T-helper 17 cell (primary cell): Measurements from ENCODE around the gene CZIB. TPM values are rescaled to one million over a fixed set of nuclear protein-coding genes. Genes with fewer than 3 reads are reported as not detected.

Experiments used
- ATAC-seq: fragments of 150-1000 bp; cut with Tn5 transposase; 2 replicates; pipeline ENCODE4 v1.10.0; 2021; ENCODE audit warnings: mild to moderate bottlenecking, moderate library complexity
- DNase-seq, 3 donors: peaks; one replicate each; pipeline versions ENCODE4 v3.0.0 to v3.0.0-alpha.2; 2020 to 2021
- H3K9me3 ChIP-seq: one replicate; pipeline ENCODE4 v1.7.0; 2013; ENCODE audit warnings: low read length, mild to moderate bottlenecking; ENCODE audit not compliant: control insufficient read depth, poor library complexity, severe bottlenecking
- H3K27ac Mint-ChIP-seq: one replicate; pipeline ENCODE4 v1.8.0; 2022; ENCODE audit warnings: mild to moderate bottlenecking, moderate library complexity, mixed read lengths
- H3K27me3 Mint-ChIP-seq: one replicate; pipeline ENCODE4 v1.8.0; 2022; ENCODE audit warnings: mixed read lengths
- H3K36me3 Mint-ChIP-seq: one replicate; pipeline ENCODE4 v1.8.0; 2022; ENCODE audit warnings: low read depth, mixed read lengths
- H3K4me1 Mint-ChIP-seq: one replicate; pipeline ENCODE4 v1.8.0; 2022; ENCODE audit warnings: mild to moderate bottlenecking, mixed read lengths
- H3K4me3 Mint-ChIP-seq: one replicate; pipeline ENCODE4 v1.8.0; 2022; ENCODE audit warnings: mild to moderate bottlenecking, moderate library complexity, mixed read lengths
- total RNA-seq, 4 donors: library from RNA in 2 of 4; stranded (reverse) in 2 of 4; gene quantifications; one replicate each; pipeline ENCODE4 v1.2.3 and lab custom pipeline; 2022 to 2026

CZIB gene
- total RNA-seq, 2 donors from 2014 or later: 28.7 to 38.6 TPM

- Mint-ChIP-seq H3K27ac (no peak overlapping the region), H3K4me1 (no peaks in the 10 kb centered on the region), H3K27me3 (no peaks in the 10 kb centered on the region), H3K4me3 (no peak overlapping the region), H3K36me3 (peaks cover 11% of the 10 kb centered on the region)
- no peak for DNase-seq
- H3K9me3 ChIP-seq: no peaks in the 10 kb centered on the region
- ATAC-seq: no peak
These were observed 34.6 kb upstream of the CZIB start for GRCh38 chr1:53255031-53255430.

DNA sequence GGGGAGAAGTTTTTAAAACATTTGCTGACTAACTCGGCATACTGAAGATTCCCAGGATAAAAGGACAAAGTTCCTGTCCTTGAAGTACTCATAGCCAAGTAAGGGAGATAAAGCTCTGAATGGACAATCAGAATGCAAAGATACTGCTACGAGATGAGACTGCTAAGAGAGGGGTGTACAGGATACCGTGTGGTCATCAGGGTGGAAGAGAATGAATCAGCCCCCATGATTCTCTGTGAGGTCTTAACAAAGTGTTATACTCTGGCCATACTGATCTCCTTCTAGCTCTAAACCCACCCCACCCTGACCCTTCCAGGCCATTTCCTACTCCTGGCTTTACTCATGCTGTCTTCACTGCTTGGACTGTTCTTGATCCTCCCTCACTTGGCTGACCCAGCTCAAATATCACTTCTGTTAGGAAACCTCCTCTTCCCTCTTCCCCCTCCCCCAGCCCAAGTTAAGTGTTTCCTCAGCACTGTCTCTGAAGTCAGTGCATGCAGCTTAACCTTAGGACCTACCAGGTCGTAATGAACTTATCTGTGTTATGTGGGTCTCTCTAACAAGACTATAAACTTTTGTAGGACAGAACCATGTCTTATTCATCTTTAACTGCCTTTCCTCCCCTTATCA, 33.7 kb upstream of the CZIB start:
- peaks cover 11% of the 10 kb centered on the region for H3K36me3 Mint-ChIP-seq
- no peak overlapping the region for H3K27ac Mint-ChIP-seq
- ATAC-seq: no peak
- no peaks in the 10 kb centered on the region for H3K9me3 ChIP-seq
- no peaks in the 10 kb centered on the region for H3K27me3 Mint-ChIP-seq
- DNase-seq: no peak
- H3K4me3 Mint-ChIP-seq: no peak overlapping the region
- peaks cover 2% of the 10 kb centered on the region for H3K4me1 Mint-ChIP-seq

GRCh38 chr1:53250325-53250724, 29.9 kb upstream of the CZIB start:
- Mint-ChIP-seq H3K4me3 (no peak overlapping the region), H3K27me3 (no peaks in the 10 kb centered on the region), H3K4me1 (peaks cover 2% of the 10 kb centered on the region), H3K36me3 (peaks cover 6% of the 10 kb centered on the region), H3K27ac (peak overlapping the region; percentile 62)
- DNase-seq (no peak), ATAC-seq (no peak)
- no peaks in the 10 kb centered on the region for H3K9me3 ChIP-seq

GRCh38 chr1:53249706-53250105, 29.3 kb upstream of the CZIB start:
- Mint-ChIP-seq H3K27me3 (no peaks in the 10 kb centered on the region), H3K36me3 (peaks cover 6% of the 10 kb centered on the region), H3K4me3 (no peak overlapping the region), H3K4me1 (peaks cover 2% of the 10 kb centered on the region), H3K27ac (no peak overlapping the region)
- H3K9me3 ChIP-seq: no peaks in the 10 kb centered on the region
- DNase-seq: no peak
- ATAC-seq: no peak

GRCh38 chr1:53246261-53247134, 26.1 kb upstream of the CZIB start:
- no peak overlapping the region for H3K4me3 Mint-ChIP-seq
- DNase-seq: no peak
- H3K36me3 Mint-ChIP-seq: peaks cover 6% of the 10 kb centered on the region
- ATAC-seq: no peak
- H3K27me3 Mint-ChIP-seq: no peaks in the 10 kb centered on the region
- H3K9me3 ChIP-seq: no peaks in the 10 kb centered on the region
- no peak overlapping the region for H3K27ac Mint-ChIP-seq
- peaks cover 2% of the 10 kb centered on the region for H3K4me1 Mint-ChIP-seq

DNA sequence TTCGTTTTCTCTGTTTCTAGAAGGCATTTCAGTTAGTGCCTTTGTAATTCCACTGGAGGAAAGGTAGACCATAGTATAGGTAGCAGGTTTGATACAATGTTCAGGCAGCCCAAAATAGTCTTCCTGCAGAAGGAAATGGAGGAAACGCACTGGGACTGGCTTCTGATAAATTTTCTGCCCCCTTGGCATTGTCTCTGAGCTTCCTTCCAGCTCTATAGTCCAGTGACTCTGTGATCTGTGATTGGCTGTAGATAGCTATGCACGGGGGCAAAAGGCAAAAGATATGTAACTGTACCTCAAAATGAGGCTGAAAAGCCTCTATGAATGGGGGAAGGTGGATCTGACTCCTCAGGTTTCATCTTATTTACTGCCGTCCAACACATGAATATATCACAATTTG, 23.7 kb upstream of the CZIB start:
- no peak overlapping the region for H3K27ac Mint-ChIP-seq
- no peaks in the 10 kb centered on the region for H3K27me3 Mint-ChIP-seq
- peaks cover under 1% of the 10 kb centered on the region for H3K4me1 Mint-ChIP-seq
- H3K9me3 ChIP-seq: no peaks in the 10 kb centered on the region
- no peak overlapping the region for H3K4me3 Mint-ChIP-seq
- DNase-seq: no peak
- peaks cover 2% of the 10 kb centered on the region for H3K36me3 Mint-ChIP-seq
- no peak for ATAC-seq

- Mint-ChIP-seq H3K36me3 (peaks cover 6% of the 10 kb centered on the region), H3K27me3 (no peaks in the 10 kb centered on the region), H3K4me3 (no peak overlapping the region), H3K4me1 (peaks cover 10% of the 10 kb centered on the region), H3K27ac (no peak overlapping the region)
- no peak for ATAC-seq
- no peak for DNase-seq
- no peaks in the 10 kb centered on the region for H3K9me3 ChIP-seq
These were observed 21.9 kb upstream of the CZIB start for GRCh38 chr1:53242381-53242780.

GRCh38 chr1:53241828-53242227, 21.4 kb upstream of the CZIB start:
- H3K36me3 Mint-ChIP-seq: peaks cover 6% of the 10 kb centered on the region
- DNase-seq (no peak), ATAC-seq (no peak)
- H3K4me1 Mint-ChIP-seq: peaks cover 13% of the 10 kb centered on the region
- H3K9me3 ChIP-seq: no peaks in the 10 kb centered on the region
- H3K27ac Mint-ChIP-seq: no peak overlapping the region
- H3K27me3 Mint-ChIP-seq: no peaks in the 10 kb centered on the region
- no peak overlapping the region for H3K4me3 Mint-ChIP-seq

GRCh38 chr1:53238197-53239155, 18.0 kb upstream of the CZIB start, which contains the start of gene MAGOH:
Gene MAGOH, minus strand, starts transcription at chr1:53238518. Its CDS starts 70 bp downstream, at chr1:53238448.
- ATAC-seq (peak; percentile 98), DNase-seq (peak; percentile 87 to 94 (median 88))
- peaks cover 23% of the 10 kb centered on the region for H3K4me1 Mint-ChIP-seq
- peak within 1 kb of the TSS; percentile 99 for H3K4me3 Mint-ChIP-seq
- H3K36me3 Mint-ChIP-seq: peaks cover 13% of the 10 kb centered on the region
- no peaks in the 10 kb centered on the region for H3K9me3 ChIP-seq
- peak within 1 kb of the TSS; percentile 96 for H3K27ac Mint-ChIP-seq
- no peaks in the 10 kb centered on the region for H3K27me3 Mint-ChIP-seq

DNA sequence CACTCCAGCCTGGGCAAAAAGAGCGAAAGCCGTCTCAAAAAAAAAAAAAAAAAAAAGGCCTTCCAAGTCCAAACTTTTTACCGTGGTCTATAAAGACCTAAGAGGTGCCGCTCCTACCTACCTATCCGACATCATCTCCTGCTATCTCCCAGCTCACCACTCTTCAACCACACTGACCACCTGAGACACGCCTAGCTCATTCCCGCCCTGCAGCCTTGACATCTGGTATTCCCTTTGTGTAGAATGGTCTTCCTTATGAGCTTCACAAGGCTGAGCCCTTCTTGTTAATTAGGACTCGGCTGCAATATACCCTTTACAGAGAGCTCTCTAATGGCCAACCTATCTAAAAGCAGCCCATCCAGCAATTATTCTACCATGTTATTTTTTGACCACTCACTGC, 17.2 kb upstream of the CZIB start:
- Mint-ChIP-seq H3K36me3 (peaks cover 13% of the 10 kb centered on the region), H3K27me3 (no peaks in the 10 kb centered on the region), H3K4me3 (peak overlapping the region; percentile 99), H3K4me1 (peaks cover 23% of the 10 kb centered on the region), H3K27ac (peak overlapping the region; percentile 96)
- no peak for DNase-seq
- H3K9me3 ChIP-seq: no peaks in the 10 kb centered on the region
- no peak for ATAC-seq

DNA sequence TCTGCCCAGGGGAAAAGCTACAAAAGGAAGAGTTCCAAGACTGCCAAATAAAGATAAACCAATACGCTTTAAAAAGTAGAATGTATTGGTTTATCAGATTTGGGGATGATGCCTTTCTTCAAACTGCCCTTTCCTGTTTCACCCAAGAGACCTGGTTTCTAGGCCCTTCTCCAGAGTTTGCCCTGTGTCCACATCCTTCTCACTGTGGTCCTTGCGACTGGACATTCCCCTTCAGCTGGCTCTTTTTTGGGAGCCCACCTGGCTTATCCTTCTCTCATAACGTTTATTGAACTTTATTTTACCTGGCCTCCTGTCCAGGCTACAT, 490 bp upstream of the CZIB start:
- H3K4me1 Mint-ChIP-seq: peaks cover 15% of the 10 kb centered on the region
- no peaks in the 10 kb centered on the region for H3K9me3 ChIP-seq
- H3K27ac Mint-ChIP-seq: peak overlapping the region; percentile 92
- H3K36me3 Mint-ChIP-seq: no peaks in the 10 kb centered on the region
- H3K4me3 Mint-ChIP-seq: peak overlapping the region; percentile 85
- H3K27me3 Mint-ChIP-seq: no peaks in the 10 kb centered on the region
- no peak for ATAC-seq
- no peak for DNase-seq

DNA sequence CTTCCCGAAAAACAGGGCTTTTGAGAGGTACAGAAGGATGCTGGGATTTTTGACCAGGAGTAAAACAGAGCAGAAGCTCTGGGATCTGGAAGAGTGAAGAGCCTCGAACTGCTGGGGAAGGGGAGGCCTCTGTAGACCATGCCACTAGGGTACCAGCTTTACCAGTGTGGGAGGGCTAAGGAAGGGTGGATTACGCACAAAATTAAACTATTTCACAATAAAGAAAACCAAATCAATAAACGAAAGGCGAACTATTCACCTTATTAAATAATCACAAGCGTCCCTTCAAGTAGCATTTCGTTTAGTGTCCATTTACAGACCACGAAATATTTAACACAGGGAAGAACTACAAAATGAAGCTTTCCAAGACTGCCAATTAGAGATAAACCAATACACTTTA, 723 bp downstream of the CZIB start:
- Mint-ChIP-seq H3K4me1 (peaks cover 15% of the 10 kb centered on the region), H3K4me3 (peak overlapping the region; percentile 85), H3K27me3 (no peaks in the 10 kb centered on the region), H3K36me3 (no peaks in the 10 kb centered on the region), H3K27ac (peak overlapping the region; percentile 92)
- ATAC-seq: no peak
- H3K9me3 ChIP-seq: no peaks in the 10 kb centered on the region
- DNase-seq: no peak

GRCh38 chr1:53218201-53218600, 2.2 kb downstream of the CZIB start:
- ATAC-seq: no peak
- no peaks in the 10 kb centered on the region for H3K9me3 ChIP-seq
- no peak for DNase-seq
- no peaks in the 10 kb centered on the region for H3K36me3 Mint-ChIP-seq
- H3K27me3 Mint-ChIP-seq: no peaks in the 10 kb centered on the region
- H3K4me1 Mint-ChIP-seq: peaks cover 15% of the 10 kb centered on the region
- H3K4me3 Mint-ChIP-seq: no peak overlapping the region
- no peak overlapping the region for H3K27ac Mint-ChIP-seq
